HepG2 (cell line): ENCODE data around the gene KCNA3.

Experiments used
- NFIC ChIP-seq: IDR thresholded peaks from 2 replicates; pipeline ENCODE4 v1.6.1; 2012; ENCODE audit warnings: mild to moderate bottlenecking, low read length, inconsistent platforms
- POLR2A ChIP-seq, 2 experiments: IDR thresholded peaks; 2 replicates each; pipeline ENCODE4 v1.6.1; 2011; ENCODE audit warnings: low read depth in 2 of 2, low read length in 2 of 2, mild to moderate bottlenecking in 1 of 2, moderate library complexity in 1 of 2; ENCODE audit not compliant: insufficient read depth in 1 of 2
- SMAD1 ChIP-seq: sonication (generic); formaldehyde crosslinking; IDR thresholded peaks from 2 replicates; pipeline ENCODE4 v1.4.0; 2020; ENCODE audit warnings: missing genetic modification reagents, low read depth, mild to moderate bottlenecking, borderline replicate concordance
- SUZ12 ChIP-seq: fragments of 150-350 bp; IDR thresholded peaks from 2 replicates; pipeline ENCODE4 v1.6.1; 2014; ENCODE audit warnings: low read depth, low read length
- ZNF251 ChIP-seq: sonication (generic); formaldehyde crosslinking; IDR thresholded peaks from 2 replicates; pipeline ENCODE4 v1.9.0; 2021; ENCODE audit warnings: mild to moderate bottlenecking, missing genetic modification reagents
- TF ChIP-seq, protein P1 (sequence below): sonication (generic); formaldehyde crosslinking; IDR thresholded peaks from 2 replicates; pipeline ENCODE4 v1.4.0; 2020; ENCODE audit warnings: mild to moderate bottlenecking, missing genetic modification reagents
- TF ChIP-seq, protein P2 (sequence below): sonication (generic); formaldehyde crosslinking; IDR thresholded peaks from 2 replicates; pipeline ENCODE4 v1.5.0; 2020; ENCODE audit warnings: mild to moderate bottlenecking, missing genetic modification reagents, moderate library complexity
- TF ChIP-seq, protein P3 (sequence below), 2 experiments: sonication (generic) in 1 of 2; formaldehyde crosslinking in 1 of 2; IDR thresholded peaks; 2 replicates each; pipeline versions ENCODE4 v1.4.0 to v1.6.1; 2018 to 2020; ENCODE audit warnings: missing genetic modification reagents in 2 of 2, borderline replicate concordance in 1 of 2, low read depth in 1 of 2, mild to moderate bottlenecking in 1 of 2, missing biosample characterization in 1 of 2
- TF ChIP-seq, protein P4 (sequence below): sonication (generic); formaldehyde crosslinking; IDR thresholded peaks from 2 replicates; pipeline ENCODE4 v1.4.0; 2020; ENCODE audit warnings: mild to moderate bottlenecking, missing genetic modification reagents
- TF ChIP-seq, protein P5 (sequence below): IDR thresholded peaks from 2 replicates; pipeline ENCODE4 v1.6.1; 2016; ENCODE audit warnings: missing compliant biosample characterization, missing genetic modification reagents, borderline replicate concordance

DNA sequence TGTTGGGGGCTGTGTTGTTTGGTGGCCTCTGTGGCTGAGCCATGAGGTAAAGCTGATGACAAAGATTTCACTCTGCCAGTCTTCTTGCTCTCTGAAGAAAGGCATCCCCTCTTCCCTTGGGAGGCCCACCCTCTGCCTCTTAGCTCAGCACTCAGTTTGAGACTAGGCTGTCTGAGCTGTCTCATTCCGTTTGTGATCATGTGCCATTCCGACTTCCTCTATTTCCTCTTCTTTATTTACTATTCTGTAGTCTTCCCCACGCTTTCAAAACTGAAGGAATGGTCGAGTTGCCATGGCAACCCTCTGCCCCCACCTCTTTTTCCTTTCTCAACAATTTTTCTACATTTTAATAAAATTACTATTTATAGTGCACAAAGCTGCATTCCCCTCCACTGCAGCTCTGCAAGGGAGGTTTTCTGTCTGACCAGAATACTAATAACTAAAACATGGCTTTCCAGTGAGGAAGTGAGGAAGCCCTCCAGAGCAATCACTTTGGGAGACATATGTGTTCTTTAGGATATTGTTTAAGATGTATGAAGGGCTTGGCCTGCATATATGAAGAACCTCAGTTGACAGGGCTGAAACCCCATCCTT is 30.8 kb downstream of the KCNA3 start:
- TF ChIP-seq POLR2A (IDR thresholded peaks at IDR 0.05; ENCODE audit: insufficient read depth in 1 of 2, low read depth in 2 of 2, low read length in 2 of 2) (no peak), ZNF251 (no peak), SMAD1 (CRISPR knock-in tag) (no peak), NFIC (no peak), SUZ12 (no peak)
- TF ChIP-seq, protein P1, sequence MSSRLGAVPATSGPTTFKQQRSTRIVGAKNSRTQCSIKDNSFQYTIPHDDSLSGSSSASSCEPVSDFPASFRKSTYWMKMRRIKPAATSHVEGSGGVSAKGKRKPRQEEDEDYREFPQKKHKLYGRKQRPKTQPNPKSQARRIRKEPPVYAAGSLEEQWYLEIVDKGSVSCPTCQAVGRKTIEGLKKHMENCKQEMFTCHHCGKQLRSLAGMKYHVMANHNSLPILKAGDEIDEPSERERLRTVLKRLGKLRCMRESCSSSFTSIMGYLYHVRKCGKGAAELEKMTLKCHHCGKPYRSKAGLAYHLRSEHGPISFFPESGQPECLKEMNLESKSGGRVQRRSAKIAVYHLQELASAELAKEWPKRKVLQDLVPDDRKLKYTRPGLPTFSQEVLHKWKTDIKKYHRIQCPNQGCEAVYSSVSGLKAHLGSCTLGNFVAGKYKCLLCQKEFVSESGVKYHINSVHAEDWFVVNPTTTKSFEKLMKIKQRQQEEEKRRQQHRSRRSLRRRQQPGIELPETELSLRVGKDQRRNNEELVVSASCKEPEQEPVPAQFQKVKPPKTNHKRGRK (CRISPR knock-in tag), result no peak
- TF ChIP-seq, protein P2, sequence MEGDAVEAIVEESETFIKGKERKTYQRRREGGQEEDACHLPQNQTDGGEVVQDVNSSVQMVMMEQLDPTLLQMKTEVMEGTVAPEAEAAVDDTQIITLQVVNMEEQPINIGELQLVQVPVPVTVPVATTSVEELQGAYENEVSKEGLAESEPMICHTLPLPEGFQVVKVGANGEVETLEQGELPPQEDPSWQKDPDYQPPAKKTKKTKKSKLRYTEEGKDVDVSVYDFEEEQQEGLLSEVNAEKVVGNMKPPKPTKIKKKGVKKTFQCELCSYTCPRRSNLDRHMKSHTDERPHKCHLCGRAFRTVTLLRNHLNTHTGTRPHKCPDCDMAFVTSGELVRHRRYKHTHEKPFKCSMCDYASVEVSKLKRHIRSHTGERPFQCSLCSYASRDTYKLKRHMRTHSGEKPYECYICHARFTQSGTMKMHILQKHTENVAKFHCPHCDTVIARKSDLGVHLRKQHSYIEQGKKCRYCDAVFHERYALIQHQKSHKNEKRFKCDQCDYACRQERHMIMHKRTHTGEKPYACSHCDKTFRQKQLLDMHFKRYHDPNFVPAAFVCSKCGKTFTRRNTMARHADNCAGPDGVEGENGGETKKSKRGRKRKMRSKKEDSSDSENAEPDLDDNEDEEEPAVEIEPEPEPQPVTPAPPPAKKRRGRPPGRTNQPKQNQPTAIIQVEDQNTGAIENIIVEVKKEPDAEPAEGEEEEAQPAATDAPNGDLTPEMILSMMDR, result no peak
- TF ChIP-seq, protein P3, sequence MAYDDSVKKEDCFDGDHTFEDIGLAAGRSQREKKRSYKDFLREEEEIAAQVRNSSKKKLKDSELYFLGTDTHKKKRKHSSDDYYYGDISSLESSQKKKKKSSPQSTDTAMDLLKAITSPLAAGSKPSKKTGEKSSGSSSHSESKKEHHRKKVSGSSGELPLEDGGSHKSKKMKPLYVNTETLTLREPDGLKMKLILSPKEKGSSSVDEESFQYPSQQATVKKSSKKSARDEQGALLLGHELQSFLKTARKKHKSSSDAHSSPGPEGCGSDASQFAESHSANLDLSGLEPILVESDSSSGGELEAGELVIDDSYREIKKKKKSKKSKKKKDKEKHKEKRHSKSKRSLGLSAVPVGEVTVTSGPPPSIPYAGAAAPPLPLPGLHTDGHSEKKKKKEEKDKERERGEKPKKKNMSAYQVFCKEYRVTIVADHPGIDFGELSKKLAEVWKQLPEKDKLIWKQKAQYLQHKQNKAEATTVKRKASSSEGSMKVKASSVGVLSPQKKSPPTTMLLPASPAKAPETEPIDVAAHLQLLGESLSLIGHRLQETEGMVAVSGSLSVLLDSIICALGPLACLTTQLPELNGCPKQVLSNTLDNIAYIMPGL (CRISPR knock-in tag; IDR thresholded peaks at IDR 0.05; ENCODE audit: borderline replicate concordance in 1 of 2, low read depth in 1 of 2), result no peak
- TF ChIP-seq, protein P4, sequence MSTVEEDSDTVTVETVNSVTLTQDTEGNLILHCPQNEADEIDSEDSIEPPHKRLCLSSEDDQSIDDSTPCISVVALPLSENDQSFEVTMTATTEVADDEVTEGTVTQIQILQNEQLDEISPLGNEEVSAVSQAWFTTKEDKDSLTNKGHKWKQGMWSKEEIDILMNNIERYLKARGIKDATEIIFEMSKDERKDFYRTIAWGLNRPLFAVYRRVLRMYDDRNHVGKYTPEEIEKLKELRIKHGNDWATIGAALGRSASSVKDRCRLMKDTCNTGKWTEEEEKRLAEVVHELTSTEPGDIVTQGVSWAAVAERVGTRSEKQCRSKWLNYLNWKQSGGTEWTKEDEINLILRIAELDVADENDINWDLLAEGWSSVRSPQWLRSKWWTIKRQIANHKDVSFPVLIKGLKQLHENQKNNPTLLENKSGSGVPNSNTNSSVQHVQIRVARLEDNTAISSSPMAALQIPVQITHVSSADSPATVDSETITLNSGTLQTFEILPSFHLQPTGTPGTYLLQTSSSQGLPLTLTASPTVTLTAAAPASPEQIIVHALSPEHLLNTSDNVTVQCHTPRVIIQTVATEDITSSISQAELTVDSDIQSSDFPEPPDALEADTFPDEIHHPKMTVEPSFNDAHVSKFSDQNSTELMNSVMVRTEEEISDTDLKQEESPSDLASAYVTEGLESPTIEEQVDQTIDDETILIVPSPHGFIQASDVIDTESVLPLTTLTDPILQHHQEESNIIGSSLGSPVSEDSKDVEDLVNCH (CRISPR knock-in tag), result no peak
- TF ChIP-seq, protein P5, sequence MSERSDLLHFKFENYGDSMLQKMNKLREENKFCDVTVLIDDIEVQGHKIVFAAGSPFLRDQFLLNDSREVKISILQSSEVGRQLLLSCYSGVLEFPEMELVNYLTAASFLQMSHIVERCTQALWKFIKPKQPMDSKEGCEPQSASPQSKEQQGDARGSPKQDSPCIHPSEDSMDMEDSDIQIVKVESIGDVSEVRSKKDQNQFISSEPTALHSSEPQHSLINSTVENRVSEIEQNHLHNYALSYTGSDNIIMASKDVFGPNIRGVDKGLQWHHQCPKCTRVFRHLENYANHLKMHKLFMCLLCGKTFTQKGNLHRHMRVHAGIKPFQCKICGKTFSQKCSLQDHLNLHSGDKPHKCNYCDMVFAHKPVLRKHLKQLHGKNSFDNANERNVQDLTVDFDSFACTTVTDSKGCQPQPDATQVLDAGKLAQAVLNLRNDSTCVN (CRISPR knock-in tag), result no peak
